ENCODE measurements around the gene NCAPD2.
"Not testable (repeated sequence)": the region's sequence is repeated elsewhere in the genome, so short reads cannot be mapped to it uniquely, and the experiment has no call there.

The NCAPD2 gene

DNA sequence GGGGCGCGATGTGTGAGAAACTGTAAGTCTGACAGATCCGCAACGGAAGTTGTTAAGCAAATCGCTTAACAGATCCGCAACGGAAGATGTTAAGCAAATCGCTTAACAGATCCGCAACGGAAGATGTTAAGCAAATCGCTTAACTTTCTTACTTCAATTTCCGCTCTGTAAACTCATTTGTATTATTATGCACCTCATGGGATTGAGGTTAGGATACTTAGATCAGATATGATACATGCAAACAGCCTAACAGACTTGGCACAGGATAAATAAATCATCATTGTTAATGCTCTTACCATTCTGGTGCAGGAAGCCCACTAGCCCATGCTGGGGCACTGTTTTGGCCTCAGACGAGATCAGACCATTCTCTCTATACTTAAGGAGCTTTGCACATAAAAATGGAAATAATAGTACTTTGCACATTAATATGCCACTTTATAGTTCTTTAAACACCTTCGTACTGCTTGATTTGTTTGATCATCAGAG lies 399 bp downstream of the NCAPD2 start:
- Histone ChIP-seq H2BK12ac (ENCODE audit: low read length in 2 of 2) (no peak overlapping the region), H3K18ac (ENCODE audit: low read depth in 1 of 2, low read length in 2 of 2) (peak overlapping the region in 1 of 2 experiments; percentile 18), H2AK5ac (ENCODE audit: low read length, severe bottlenecking) (no peak overlapping the region), H3K9ac (ENCODE audit: low read length) (peak overlapping the region; percentile 75), H3K36me3 (ENCODE audit: control insufficient read depth in 1 of 2, insufficient read depth in 2 of 2, low read depth in 1 of 2, low read length in 2 of 2) (peaks cover 20 to 46% of the 10 kb centered on the region in 2 experiments), H3K4me3 (ENCODE audit: insufficient read depth in 1 of 2, low read depth in 1 of 2, low read length in 2 of 2) (peak overlapping the region; percentile 61 to 94), H3K79me1 (replicated peaks; ENCODE audit: low read length, poor library complexity, severe bottlenecking) (peaks cover 33% of the 10 kb centered on the region), H2BK15ac (ENCODE audit: low read depth, poor library complexity, severe bottlenecking) (no peak overlapping the region), H3K27ac (ENCODE audit: low read length, poor library complexity, severe bottlenecking) (peak overlapping the region; percentile 49), H3K14ac (ENCODE audit: low read length in 2 of 2) (no peak overlapping the region), H2BK5ac (ENCODE audit: low read depth, low read length, poor library complexity, severe bottlenecking) (no peak overlapping the region), H2AFZ (ENCODE audit: low read depth, low read length) (peak overlapping the region; percentile 36), H3K4me1 (ENCODE audit: control insufficient read depth, insufficient read depth, low read depth, low read length) (no peaks in the 10 kb centered on the region), H3K4ac (ENCODE audit: low read depth in 1 of 2, low read length in 2 of 2) (no peak overlapping the region), H3K23ac (ENCODE audit: low read length in 2 of 2) (no peak overlapping the region), H4K8ac (ENCODE audit: low read length) (no peak overlapping the region), H4K91ac (ENCODE audit: low read length) (no peak overlapping the region), H2BK120ac (ENCODE audit: low read depth, low read length) (no peak overlapping the region), H3K4me2 (ENCODE audit: low read length, poor library complexity, severe bottlenecking) (peak overlapping the region; percentile 90), H3K9me3 (ENCODE audit: control insufficient read depth, low read length) (no peaks in the 10 kb centered on the region), H3K27me3 (ENCODE audit: control insufficient read depth in 1 of 2, insufficient read depth in 1 of 2, low read length in 2 of 2) (no peaks in the 10 kb centered on the region)
- no peak for DNase-seq
- WGBS = under 1% methylated on average over 11 of the region's 14 CpGs

DNA sequence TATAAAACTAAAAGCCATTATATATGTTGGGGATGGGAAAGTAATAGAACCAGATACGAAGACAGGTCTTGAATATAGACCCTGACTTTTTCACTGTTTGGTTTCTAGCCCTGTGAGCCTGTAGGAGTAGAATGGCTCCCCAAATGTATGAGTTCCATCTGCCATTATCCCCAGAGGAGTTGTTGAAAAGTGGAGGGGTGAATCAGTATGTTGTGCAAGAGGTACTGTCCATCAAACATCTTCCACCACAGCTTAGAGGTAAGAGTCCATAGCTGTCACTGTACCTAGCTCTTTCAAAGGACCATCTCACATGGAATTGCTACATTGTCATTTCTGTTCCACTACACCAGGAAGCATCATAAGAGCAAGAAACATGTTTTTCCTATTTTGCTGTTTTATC lies 1.1 kb downstream of the NCAPD2 start:
- Histone ChIP-seq H2BK12ac (ENCODE audit: low read length in 2 of 2) (peak overlapping the region in 1 of 2 experiments; percentile 29), H3K4me2 (ENCODE audit: low read length, poor library complexity, severe bottlenecking) (peak overlapping the region; percentile 57), H3K36me3 (ENCODE audit: control insufficient read depth in 1 of 2, insufficient read depth in 2 of 2, low read depth in 1 of 2, low read length in 2 of 2) (peaks cover 24 to 52% of the 10 kb centered on the region in 2 experiments), H2BK15ac (ENCODE audit: low read depth, poor library complexity, severe bottlenecking) (no peak overlapping the region), H3K4me1 (ENCODE audit: control insufficient read depth, insufficient read depth, low read depth, low read length) (no peaks in the 10 kb centered on the region), H2BK5ac (ENCODE audit: low read depth, low read length, poor library complexity, severe bottlenecking) (no peak overlapping the region), H4K91ac (ENCODE audit: low read length) (no peak overlapping the region), H3K27me3 (ENCODE audit: control insufficient read depth in 1 of 2, insufficient read depth in 1 of 2, low read length in 2 of 2) (no peaks in the 10 kb centered on the region), H2AFZ (ENCODE audit: low read depth, low read length) (no peak overlapping the region), H3K27ac (ENCODE audit: low read length, poor library complexity, severe bottlenecking) (no peak overlapping the region), H3K23ac (ENCODE audit: low read length in 2 of 2) (no peak overlapping the region), H2AK5ac (ENCODE audit: low read length, severe bottlenecking) (no peak overlapping the region), H3K14ac (ENCODE audit: low read length in 2 of 2) (no peak overlapping the region), H2BK120ac (ENCODE audit: low read depth, low read length) (no peak overlapping the region), H4K8ac (ENCODE audit: low read length) (no peak overlapping the region), H3K4me3 (ENCODE audit: insufficient read depth in 1 of 2, low read depth in 1 of 2, low read length in 2 of 2) (peak overlapping the region in 1 of 2 experiments; percentile 94), H3K79me1 (replicated peaks; ENCODE audit: low read length, poor library complexity, severe bottlenecking) (peaks cover 35% of the 10 kb centered on the region), H3K4ac (ENCODE audit: low read depth in 1 of 2, low read length in 2 of 2) (no peak overlapping the region), H3K18ac (ENCODE audit: low read depth in 1 of 2, low read length in 2 of 2) (no peak overlapping the region), H3K9me3 (ENCODE audit: control insufficient read depth, low read length) (no peaks in the 10 kb centered on the region), H3K9ac (ENCODE audit: low read length) (peak overlapping the region; percentile 75)
- DNase-seq = no peak
- no CpG with 5 or more reads among the region's 1 CpG for WGBS

DNA sequence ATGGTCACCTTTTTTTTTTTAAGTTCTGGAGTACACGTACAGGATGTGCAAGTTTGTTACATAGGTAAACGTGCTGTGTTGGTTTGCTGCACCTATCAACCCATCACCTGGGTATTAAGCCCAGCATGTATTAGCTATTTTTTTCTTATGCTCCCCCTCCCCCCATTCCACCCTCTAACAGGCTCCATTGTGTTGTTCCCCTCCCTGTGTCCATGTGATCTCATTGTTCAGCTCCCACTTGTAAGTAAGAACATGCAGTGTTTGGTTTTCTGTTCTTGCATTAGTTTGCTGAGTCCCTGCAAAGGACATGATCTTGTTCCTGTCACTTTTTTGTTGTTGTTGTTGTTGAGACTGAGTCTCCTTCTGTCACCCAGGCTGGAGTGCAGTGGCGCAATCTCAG lies 3.4 kb downstream of the NCAPD2 start:
- H3K4me3 ChIP-seq (ENCODE audit: insufficient read depth in 1 of 2, low read depth in 1 of 2, low read length in 2 of 2); H3K14ac ChIP-seq (ENCODE audit: low read length in 2 of 2); H2AK5ac ChIP-seq (ENCODE audit: low read length, severe bottlenecking); DNase-seq; H3K18ac ChIP-seq (ENCODE audit: low read depth in 1 of 2, low read length in 2 of 2); H3K27me3 ChIP-seq (ENCODE audit: control insufficient read depth in 1 of 2, insufficient read depth in 1 of 2, low read length in 2 of 2); H2BK5ac ChIP-seq (ENCODE audit: low read depth, low read length, poor library complexity, severe bottlenecking); H3K4me1 ChIP-seq (ENCODE audit: control insufficient read depth, insufficient read depth, low read depth, low read length); H3K23ac ChIP-seq (ENCODE audit: low read length in 2 of 2); H3K27ac ChIP-seq (ENCODE audit: low read length, poor library complexity, severe bottlenecking); H3K4ac ChIP-seq (ENCODE audit: low read depth in 1 of 2, low read length in 2 of 2); H2BK15ac ChIP-seq (ENCODE audit: low read depth, poor library complexity, severe bottlenecking); H2BK12ac ChIP-seq (ENCODE audit: low read length in 2 of 2); H4K91ac ChIP-seq (ENCODE audit: low read length); H3K9ac ChIP-seq (ENCODE audit: low read length); H3K9me3 ChIP-seq (ENCODE audit: control insufficient read depth, low read length); H4K8ac ChIP-seq (ENCODE audit: low read length); H2BK120ac ChIP-seq (ENCODE audit: low read depth, low read length); H3K4me2 ChIP-seq (ENCODE audit: low read length, poor library complexity, severe bottlenecking); H2AFZ ChIP-seq (ENCODE audit: low read depth, low read length): not testable (repeated sequence)
- H3K36me3 ChIP-seq (ENCODE audit: control insufficient read depth in 1 of 2, insufficient read depth in 2 of 2, low read depth in 1 of 2, low read length in 2 of 2) = peaks cover 22 to 60% of the 10 kb centered on the region in 2 experiments
- H3K79me1 ChIP-seq (replicated peaks; ENCODE audit: low read length, poor library complexity, severe bottlenecking) = peaks cover 37% of the 10 kb centered on the region
- 79% methylated on average over 3 of the region's 3 CpGs for WGBS

DNA sequence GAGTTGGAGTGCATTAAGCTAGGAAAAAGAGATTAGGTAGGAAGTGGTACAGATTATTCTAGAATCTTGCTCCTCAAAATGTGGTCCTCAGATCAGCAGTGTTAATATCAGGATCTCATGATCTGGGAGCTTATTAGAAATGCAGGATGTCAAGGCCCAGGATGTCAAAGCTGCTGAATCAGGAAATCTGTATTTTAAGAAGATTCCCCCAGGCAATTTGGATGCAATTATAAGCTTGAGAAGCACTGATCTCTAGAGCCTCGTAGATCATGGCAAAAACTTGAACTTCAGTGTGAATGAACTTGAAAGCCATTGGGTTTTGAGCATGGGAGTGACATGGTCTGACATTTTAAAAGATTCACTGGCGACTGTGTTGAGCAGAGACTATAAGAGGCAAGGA lies 6.6 kb downstream of the NCAPD2 start:
- no peak overlapping the region for H2BK120ac ChIP-seq (ENCODE audit: low read depth, low read length)
- no peak overlapping the region for H3K18ac ChIP-seq (ENCODE audit: low read depth in 1 of 2, low read length in 2 of 2)
- no peak overlapping the region for H2AFZ ChIP-seq (ENCODE audit: low read depth, low read length)
- WGBS = 96% methylated on average over 2 of the region's 2 CpGs
- H3K27me3 ChIP-seq (ENCODE audit: control insufficient read depth in 1 of 2, insufficient read depth in 1 of 2, low read length in 2 of 2) = no peaks in the 10 kb centered on the region
- no peak for DNase-seq
- no peak overlapping the region for H3K27ac ChIP-seq (ENCODE audit: low read length, poor library complexity, severe bottlenecking)
- peaks cover 25 to 69% of the 10 kb centered on the region in 2 experiments for H3K36me3 ChIP-seq (ENCODE audit: control insufficient read depth in 1 of 2, insufficient read depth in 2 of 2, low read depth in 1 of 2, low read length in 2 of 2)
- no peak overlapping the region for H2BK15ac ChIP-seq (ENCODE audit: low read depth, poor library complexity, severe bottlenecking)
- H3K9me3 ChIP-seq (ENCODE audit: control insufficient read depth, low read length) = no peaks in the 10 kb centered on the region
- H3K9ac ChIP-seq (ENCODE audit: low read length) = no peak overlapping the region
- H4K8ac ChIP-seq (ENCODE audit: low read length) = no peak overlapping the region
- H2AK5ac ChIP-seq (ENCODE audit: low read length, severe bottlenecking) = no peak overlapping the region
- no peak overlapping the region for H3K4me2 ChIP-seq (ENCODE audit: low read length, poor library complexity, severe bottlenecking)
- no peak overlapping the region for H2BK5ac ChIP-seq (ENCODE audit: low read depth, low read length, poor library complexity, severe bottlenecking)
- no peak overlapping the region for H3K4ac ChIP-seq (ENCODE audit: low read depth in 1 of 2, low read length in 2 of 2)
- no peak overlapping the region for H3K23ac ChIP-seq (ENCODE audit: low read length in 2 of 2)
- H3K4me1 ChIP-seq (ENCODE audit: control insufficient read depth, insufficient read depth, low read depth, low read length) = no peaks in the 10 kb centered on the region
- no peak overlapping the region for H2BK12ac ChIP-seq (ENCODE audit: low read length in 2 of 2)
- no peak overlapping the region for H4K91ac ChIP-seq (ENCODE audit: low read length)
- H3K14ac ChIP-seq (ENCODE audit: low read length in 2 of 2) = no peak overlapping the region
- no peak overlapping the region for H3K4me3 ChIP-seq (ENCODE audit: insufficient read depth in 1 of 2, low read depth in 1 of 2, low read length in 2 of 2)
- H3K79me1 ChIP-seq (replicated peaks; ENCODE audit: low read length, poor library complexity, severe bottlenecking) = peaks cover 32% of the 10 kb centered on the region

Data from mesenchymal stem cell (in vitro differentiated cells and primary cell).